Subcutaneous adipose tissue (tissue), 4 donors: Measurements from ENCODE around the gene DLK1. TPM values are rescaled to one million over a fixed set of nuclear protein-coding genes. Genes with fewer than 3 reads are reported as not detected.

Source experiments
- CTCF ChIP-seq: fragments of 450-650 bp; IDR thresholded peaks from one replicate; pipeline ENCODE4 v1.5.1; 2016; ENCODE audit warnings: low read depth, mild to moderate bottlenecking, control low read depth, antibody characterized with exemption, moderate library complexity
- total RNA-seq, 4 donors: library from RNA; depleted of rRNA; stranded (reverse); fragments of >200 nt; gene quantifications; one replicate each; pipeline ENCODE4 v1.1.0, GENCODE V29; 2016

DLK1 gene
- total RNA-seq, 4 donors from 2014 or later, result not detected

GRCh38 chr14:100770046-100770445, 43.4 kb downstream of the DLK1 start:
- TF ChIP-seq CTCF, result no peak

- TF ChIP-seq CTCF, result no peak
Observed at GRCh38 chr14:100770605-100771120, 44.0 kb downstream of the DLK1 start.

- TF ChIP-seq CTCF, result no peak
Observed at GRCh38 chr14:100771121-100771800, 44.6 kb downstream of the DLK1 start.

- TF ChIP-seq CTCF, result no peak
Observed at GRCh38 chr14:100772607-100773165, 46.0 kb downstream of the DLK1 start.

- TF ChIP-seq CTCF, result no peak
Observed at GRCh38 chr14:100773331-100774163, 46.9 kb downstream of the DLK1 start.

GRCh38 chr14:100774164-100774537, 47.5 kb downstream of the DLK1 start:
- no peak for TF ChIP-seq CTCF

GRCh38 chr14:100775351-100775830, 48.7 kb downstream of the DLK1 start:
- TF ChIP-seq CTCF, result no peak
